Neural cell (in vitro differentiated cells): ENCODE measurements around the gene SFTPA2.

Experiments
- CTCF ChIP-seq: fragments of 450-650 bp; IDR thresholded peaks from 2 replicates; pipeline ENCODE4 v1.5.1; 2014; ENCODE audit warnings: antibody characterized with exemption, mild to moderate bottlenecking, moderate library complexity; ENCODE audit not compliant: poor library complexity, severe bottlenecking
- EP300 ChIP-seq: fragments of 450-650 bp; conservative IDR thresholded peaks from 2 replicates; pipeline ENCODE4 v1.6.1; 2014; ENCODE audit warnings: antibody characterized with exemption, mild to moderate bottlenecking, moderate library complexity; ENCODE audit not compliant: poor library complexity, severe bottlenecking
- EZH2 ChIP-seq: fragments of 200-600, 300-800 bp; shearing (Covaris generic), sonication (generic); IDR thresholded peaks from 2 replicates; pipeline ENCODE4 v1.6.1; 2014; ENCODE audit warnings: antibody characterized with exemption, low read length, borderline replicate concordance, mild to moderate bottlenecking; ENCODE audit not compliant: insufficient read depth, poor library complexity, severe bottlenecking
- MXI1 ChIP-seq: fragments of 450-650 bp; conservative IDR thresholded peaks from 2 replicates; pipeline ENCODE4 v1.6.1; 2014; ENCODE audit warnings: antibody characterized with exemption, mild to moderate bottlenecking; ENCODE audit not compliant: poor library complexity, severe bottlenecking
- POLR2AphosphoS5 ChIP-seq: IDR thresholded peaks from 2 replicates; pipeline ENCODE4 v1.6.1; 2012
- RAD21 ChIP-seq: fragments of 450-650 bp; conservative IDR thresholded peaks from 2 replicates; pipeline ENCODE4 v1.6.1; 2014; ENCODE audit warnings: antibody characterized with exemption, mild to moderate bottlenecking, moderate library complexity
- SMC3 ChIP-seq: fragments of 450-650 bp; conservative IDR thresholded peaks from 2 replicates; pipeline ENCODE4 v1.6.1; 2014; ENCODE audit warnings: antibody characterized with exemption, mild to moderate bottlenecking, moderate library complexity; ENCODE audit not compliant: poor library complexity
- TF ChIP-seq, protein P1 (sequence below): IDR thresholded peaks from 2 replicates; pipeline ENCODE4 v1.6.1; 2012; ENCODE audit warnings: borderline replicate concordance

DNA sequence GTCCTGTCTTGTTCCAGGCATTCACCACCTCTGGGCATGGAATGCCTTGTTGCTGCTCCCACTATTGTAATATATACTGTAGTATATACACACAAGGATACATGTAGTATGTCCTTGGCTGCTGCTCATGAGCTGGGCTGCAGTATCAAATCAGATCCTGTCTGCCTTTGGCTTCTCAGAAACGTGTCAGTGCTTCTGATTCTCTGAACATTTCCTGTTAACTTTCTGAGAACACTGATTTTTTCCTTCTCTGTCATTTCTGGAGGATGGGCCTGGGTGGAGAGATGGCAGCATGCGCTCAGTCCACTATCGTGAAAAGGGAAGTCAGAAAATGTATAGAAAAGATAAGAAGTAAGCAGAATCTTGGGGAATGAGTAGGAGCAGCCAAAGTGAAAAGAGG lies 12.2 kb downstream of the SFTPA2 start:
- TF ChIP-seq EP300 (no peak), MXI1 (no peak), SMC3 (no peak), CTCF (no peak), POLR2AphosphoS5 (no peak), EZH2 (no peak), RAD21 (no peak)
- TF ChIP-seq, protein P1, sequence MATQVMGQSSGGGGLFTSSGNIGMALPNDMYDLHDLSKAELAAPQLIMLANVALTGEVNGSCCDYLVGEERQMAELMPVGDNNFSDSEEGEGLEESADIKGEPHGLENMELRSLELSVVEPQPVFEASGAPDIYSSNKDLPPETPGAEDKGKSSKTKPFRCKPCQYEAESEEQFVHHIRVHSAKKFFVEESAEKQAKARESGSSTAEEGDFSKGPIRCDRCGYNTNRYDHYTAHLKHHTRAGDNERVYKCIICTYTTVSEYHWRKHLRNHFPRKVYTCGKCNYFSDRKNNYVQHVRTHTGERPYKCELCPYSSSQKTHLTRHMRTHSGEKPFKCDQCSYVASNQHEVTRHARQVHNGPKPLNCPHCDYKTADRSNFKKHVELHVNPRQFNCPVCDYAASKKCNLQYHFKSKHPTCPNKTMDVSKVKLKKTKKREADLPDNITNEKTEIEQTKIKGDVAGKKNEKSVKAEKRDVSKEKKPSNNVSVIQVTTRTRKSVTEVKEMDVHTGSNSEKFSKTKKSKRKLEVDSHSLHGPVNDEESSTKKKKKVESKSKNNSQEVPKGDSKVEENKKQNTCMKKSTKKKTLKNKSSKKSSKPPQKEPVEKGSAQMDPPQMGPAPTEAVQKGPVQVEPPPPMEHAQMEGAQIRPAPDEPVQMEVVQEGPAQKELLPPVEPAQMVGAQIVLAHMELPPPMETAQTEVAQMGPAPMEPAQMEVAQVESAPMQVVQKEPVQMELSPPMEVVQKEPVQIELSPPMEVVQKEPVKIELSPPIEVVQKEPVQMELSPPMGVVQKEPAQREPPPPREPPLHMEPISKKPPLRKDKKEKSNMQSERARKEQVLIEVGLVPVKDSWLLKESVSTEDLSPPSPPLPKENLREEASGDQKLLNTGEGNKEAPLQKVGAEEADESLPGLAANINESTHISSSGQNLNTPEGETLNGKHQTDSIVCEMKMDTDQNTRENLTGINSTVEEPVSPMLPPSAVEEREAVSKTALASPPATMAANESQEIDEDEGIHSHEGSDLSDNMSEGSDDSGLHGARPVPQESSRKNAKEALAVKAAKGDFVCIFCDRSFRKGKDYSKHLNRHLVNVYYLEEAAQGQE, result no peak
